ENCODE results near the gene ZBTB4.

DNA sequence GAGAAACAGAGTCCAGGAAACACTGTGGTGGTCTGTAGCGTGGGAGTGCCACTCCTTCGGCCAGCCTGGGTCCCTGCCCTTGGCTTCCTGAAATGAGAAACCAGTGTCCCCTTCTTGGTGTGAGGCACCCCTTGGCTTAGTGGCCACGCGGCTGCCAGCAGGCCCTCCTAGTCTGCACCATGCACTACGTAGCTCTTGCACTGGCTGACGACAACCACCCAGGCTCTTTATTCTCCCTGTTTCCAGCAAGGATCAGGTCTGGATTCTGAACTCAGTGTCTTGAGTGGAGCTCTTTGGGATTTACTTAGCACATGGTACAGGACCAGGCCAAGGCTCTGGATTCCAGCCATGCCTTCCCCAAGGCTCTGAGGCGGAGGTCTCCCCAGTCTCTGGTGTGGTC lies 51.9 kb downstream of the ZBTB4 start:
- TF ChIP-seq EZH2 (IDR thresholded peaks at IDR 0.05; ENCODE audit: insufficient read depth, low read length) = no peak
- TF ChIP-seq, protein P1, sequence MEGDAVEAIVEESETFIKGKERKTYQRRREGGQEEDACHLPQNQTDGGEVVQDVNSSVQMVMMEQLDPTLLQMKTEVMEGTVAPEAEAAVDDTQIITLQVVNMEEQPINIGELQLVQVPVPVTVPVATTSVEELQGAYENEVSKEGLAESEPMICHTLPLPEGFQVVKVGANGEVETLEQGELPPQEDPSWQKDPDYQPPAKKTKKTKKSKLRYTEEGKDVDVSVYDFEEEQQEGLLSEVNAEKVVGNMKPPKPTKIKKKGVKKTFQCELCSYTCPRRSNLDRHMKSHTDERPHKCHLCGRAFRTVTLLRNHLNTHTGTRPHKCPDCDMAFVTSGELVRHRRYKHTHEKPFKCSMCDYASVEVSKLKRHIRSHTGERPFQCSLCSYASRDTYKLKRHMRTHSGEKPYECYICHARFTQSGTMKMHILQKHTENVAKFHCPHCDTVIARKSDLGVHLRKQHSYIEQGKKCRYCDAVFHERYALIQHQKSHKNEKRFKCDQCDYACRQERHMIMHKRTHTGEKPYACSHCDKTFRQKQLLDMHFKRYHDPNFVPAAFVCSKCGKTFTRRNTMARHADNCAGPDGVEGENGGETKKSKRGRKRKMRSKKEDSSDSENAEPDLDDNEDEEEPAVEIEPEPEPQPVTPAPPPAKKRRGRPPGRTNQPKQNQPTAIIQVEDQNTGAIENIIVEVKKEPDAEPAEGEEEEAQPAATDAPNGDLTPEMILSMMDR (IDR thresholded peaks at IDR 0.05; ENCODE audit: insufficient read depth, low read depth, low read length) = no peak
